Gastrocnemius medialis (tissue), 4 donors: ENCODE data around the gene SOCS2. TPM values are rescaled to one million over a fixed set of nuclear protein-coding genes. Genes with fewer than 3 reads are reported as not detected.

ENCODE experiments used
- ATAC-seq, 2 donors: fragments of 150-250 bp; one replicate each; pipeline ENCODE4 v1.9.1; 2016
- DNase-seq, 2 donors: peaks; one replicate each; pipeline ENCODE4 v3.0.0-alpha.2; 2019
- H3K27ac ChIP-seq, 4 donors: fragments of 200-600 bp; sonication (generic); 1 replicate in 1 of 4; 2 replicates in 3 of 4; pipeline ENCODE4 v1.5.1; 2016 to 2018; ENCODE audit warnings: mild to moderate bottlenecking in 2 of 4, moderate library complexity in 1 of 4
- H3K27me3 ChIP-seq, 3 donors: fragments of 200-600 bp; sonication (generic) in 2 of 3; 1 replicate in 1 of 3; 2 replicates in 2 of 3; pipeline versions ENCODE4 v1.5.1 to v1.6.0; 2016 to 2019; ENCODE audit warnings: mild to moderate bottlenecking in 1 of 3, moderate library complexity in 1 of 3
- H3K36me3 ChIP-seq, 2 donors: fragments of 200-600 bp; sonication (generic) in 1 of 2; one replicate each; pipeline ENCODE4 v1.5.1; 2017 to 2018
- H3K4me1 ChIP-seq, 2 donors: fragments of 200-600 bp; sonication (generic) in 1 of 2; one replicate each; pipeline ENCODE4 v1.5.1; 2016 to 2017; ENCODE audit warnings: mild to moderate bottlenecking in 2 of 2
- H3K4me3 ChIP-seq, 4 donors: fragments of 200-600 bp; sonication (generic) in 3 of 4; 1 replicate in 1 of 4; 2 replicates in 3 of 4; pipeline ENCODE4 v1.5.1; 2016 to 2019; ENCODE audit warnings: mild to moderate bottlenecking in 2 of 4
- H3K9me3 ChIP-seq, 3 donors: fragments of 200-600 bp; sonication (generic) in 2 of 3; 1 replicate in 1 of 3; 2 replicates in 2 of 3; pipeline ENCODE4 v1.5.1; 2016 to 2019
- CTCF ChIP-seq, 5 experiments: fragments of 450-650 bp in 3 of 5; fragments of 200-600 bp in 2 of 5; sonication (generic) in 2 of 5; IDR thresholded peaks in 4 of 5; conservative IDR thresholded peaks in 1 of 5; 1 replicate in 4 of 5; 2 replicates in 1 of 5; pipeline ENCODE4 v1.5.1; 2016 to 2019; ENCODE audit warnings: antibody characterized with exemption in 5 of 5, mild to moderate bottlenecking in 3 of 5, moderate library complexity in 3 of 5
- POLR2A ChIP-seq, 2 donors: fragments of 450-650 bp; IDR thresholded peaks; one replicate each; pipeline ENCODE4 v1.6.1; 2017; ENCODE audit warnings: antibody characterized with exemption in 2 of 2, mild to moderate bottlenecking in 2 of 2, moderate library complexity in 2 of 2
- in situ Hi-C, 4 donors: fragments of 200-750 bp; cut with MboI; loops; one replicate each; pipeline versions ENCODE4 v1.15.0 to v1.8.0; 2017; ENCODE audit warnings: low sequenced_read_pairs in 4 of 4
- intact Hi-C: fragments of 100-400 bp; cut with DNase I; formaldehyde crosslinking; loops from one replicate; pipeline ENCODE4 v1.15.1; 2023; ENCODE audit warnings: low total_unique reads
- total RNA-seq, 4 donors: library from RNA; depleted of rRNA; stranded (reverse); fragments of >200 nt; gene quantifications; one replicate each; pipeline versions ENCODE4 v1.1.0 to v1.2.3, GENCODE V29; 2016

The SOCS2 gene
- total RNA-seq, 4 donors from 2014 or later: 4.3 to 14.9 (median 5.3) TPM

- Histone ChIP-seq H3K4me3 (no peak overlapping the region), H3K27ac (no peak overlapping the region), H3K9me3 (no peaks in the 10 kb centered on the region), H3K36me3 (no peaks in the 10 kb centered on the region), H3K4me1 (peaks cover 0 to 14% of the 10 kb centered on the region in 2 donors), H3K27me3 (no peaks in the 10 kb centered on the region)
- no peak for ATAC-seq
- TF ChIP-seq CTCF (IDR thresholded peaks at IDR 0.05 in 4 of 5, conservative IDR thresholded peaks at IDR 0.05 in 1 of 5) (no peak), POLR2A (IDR thresholded peaks at IDR 0.05) (no peak)
- intact Hi-C loops (no loop called here), in situ Hi-C loops (no loop called here)
- no peak for DNase-seq
Observed at GRCh38 chr12:93539821-93540220, 32.7 kb upstream of the SOCS2 start.

DNA sequence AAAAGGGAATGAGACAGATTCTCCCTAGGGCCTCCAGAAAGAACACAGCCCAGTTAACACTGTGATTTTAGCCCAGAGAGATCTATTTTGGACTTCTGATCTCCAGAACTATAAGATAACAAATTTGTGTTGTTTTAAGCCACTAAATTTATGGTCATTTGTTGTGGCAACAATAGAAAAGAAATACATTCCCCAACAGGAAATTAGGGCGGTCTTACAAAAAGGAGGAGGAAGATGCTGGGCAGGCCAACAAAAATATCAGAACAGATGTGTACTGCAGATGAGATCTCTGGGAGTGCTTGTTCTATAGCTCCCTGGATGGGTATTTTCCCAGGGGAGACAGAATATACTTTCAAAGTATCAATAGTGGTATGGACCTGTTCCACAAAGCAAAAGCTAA lies 32.0 kb upstream of the SOCS2 start:
- ATAC-seq (no peak), DNase-seq (no peak)
- Histone ChIP-seq H3K36me3 (no peaks in the 10 kb centered on the region), H3K4me1 (peaks cover 0 to 14% of the 10 kb centered on the region in 2 donors), H3K9me3 (no peaks in the 10 kb centered on the region), H3K27ac (no peak overlapping the region), H3K27me3 (no peaks in the 10 kb centered on the region), H3K4me3 (no peak overlapping the region)
- in situ Hi-C loops (no loop called here), intact Hi-C loops (no loop called here)
- TF ChIP-seq POLR2A (IDR thresholded peaks at IDR 0.05) (no peak), CTCF (IDR thresholded peaks at IDR 0.05 in 4 of 5, conservative IDR thresholded peaks at IDR 0.05 in 1 of 5) (no peak)

- Histone ChIP-seq H3K9me3 (no peaks in the 10 kb centered on the region), H3K4me3 (no peak overlapping the region), H3K27me3 (no peaks in the 10 kb centered on the region), H3K36me3 (no peaks in the 10 kb centered on the region), H3K27ac (no peak overlapping the region), H3K4me1 (peaks cover 0 to 10% of the 10 kb centered on the region in 2 donors)
- intact Hi-C loops (no loop called here), in situ Hi-C loops (no loop called here)
- no peak for TF ChIP-seq POLR2A (IDR thresholded peaks at IDR 0.05)
- TF ChIP-seq CTCF (IDR thresholded peaks at IDR 0.05 in 4 of 5, conservative IDR thresholded peaks at IDR 0.05 in 1 of 5): no peak
- ATAC-seq (no peak), DNase-seq (no peak)
Observed at GRCh38 chr12:93541578-93542225, 30.8 kb upstream of the SOCS2 start.

DNA sequence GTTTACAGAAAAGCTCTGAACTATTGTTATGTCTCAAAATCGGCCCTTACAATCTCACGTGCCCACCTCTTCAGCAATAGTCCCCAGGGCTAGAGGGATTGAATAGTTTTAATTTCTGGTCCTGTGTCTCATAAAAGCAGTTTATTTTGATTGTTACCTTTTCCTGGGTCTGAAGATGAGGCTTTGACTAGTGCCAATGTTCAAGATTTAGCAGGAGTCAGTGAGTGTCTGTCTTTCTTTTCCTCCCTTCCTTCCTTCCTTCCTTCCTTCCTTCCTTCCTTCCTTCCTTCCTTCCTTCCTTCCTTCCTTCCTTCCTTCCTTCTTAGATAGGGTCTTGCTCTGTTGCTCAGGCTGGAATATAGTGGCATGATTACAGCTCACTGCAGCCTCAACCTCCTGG lies 24.7 kb upstream of the SOCS2 start:
- no peak overlapping the region for H3K4me3 ChIP-seq
- no peaks in the 10 kb centered on the region for H3K4me1 ChIP-seq
- ATAC-seq (no peak), DNase-seq (no peak)
- no peaks in the 10 kb centered on the region for H3K36me3 ChIP-seq
- H3K9me3 ChIP-seq: no peaks in the 10 kb centered on the region
- in situ Hi-C loops: no loop called here
- H3K27me3 ChIP-seq: no peaks in the 10 kb centered on the region
- no peak overlapping the region for H3K27ac ChIP-seq
- TF ChIP-seq POLR2A (IDR thresholded peaks at IDR 0.05) (no peak), CTCF (IDR thresholded peaks at IDR 0.05 in 4 of 5, conservative IDR thresholded peaks at IDR 0.05 in 1 of 5) (no peak)
- intact Hi-C loops: no loop called here

- in situ Hi-C loops (no loop called here), intact Hi-C loops (no loop called here)
- no peaks in the 10 kb centered on the region for H3K36me3 ChIP-seq
- ATAC-seq: no peak
- H3K27ac ChIP-seq: no peak overlapping the region
- no peaks in the 10 kb centered on the region for H3K27me3 ChIP-seq
- no peak overlapping the region for H3K4me3 ChIP-seq
- TF ChIP-seq POLR2A (IDR thresholded peaks at IDR 0.05) (no peak), CTCF (IDR thresholded peaks at IDR 0.05 in 4 of 5, conservative IDR thresholded peaks at IDR 0.05 in 1 of 5) (no peak)
- H3K9me3 ChIP-seq: no peaks in the 10 kb centered on the region
- no peaks in the 10 kb centered on the region for H3K4me1 ChIP-seq
- DNase-seq: no peak
Observed at GRCh38 chr12:93549174-93549573, 23.3 kb upstream of the SOCS2 start.
